GM12878 (cell line): ENCODE data around the gene WWOX. TPM values are rescaled to one million over a fixed set of nuclear protein-coding genes. Genes with fewer than 3 reads are reported as not detected.

ENCODE experiments used
- ATAC-seq: fragments of 200-7000 bp; cut with Tn5 transposase; 3 replicates; pipeline ENCODE4 v1.9.1; 2020; ENCODE audit warnings: mild to moderate bottlenecking, moderate library complexity
- BruUV-seq: library from RNA; stranded (reverse); fragments of 400-500 nt; replicated peaks from 2 replicates; lab custom pipeline; 2021; lab: Mats Ljungman, UMichigan
- CTCF ChIA-PET: fragments of 300-600 bp; sonication (Branson Sonifier 250); formaldehyde crosslinking; extraction: SDS; loops from one replicate; lab custom pipeline; 2021; ENCODE audit warnings: inconsistent platforms; lab: Yijun Ruan, JAX
- POLR2A ChIA-PET: fragments of 350-600 bp; formaldehyde crosslinking; extraction: SDS; loops from one replicate; lab custom pipeline; 2021; ENCODE audit warnings: inconsistent platforms; lab: Charles Lee
- RAD21 ChIA-PET: fragments of 300-600 bp; sonication (Branson Sonifier 250); formaldehyde crosslinking; loops from one replicate; lab custom pipeline; 2023; ENCODE audit warnings: antibody characterized with exemption; ENCODE audit not compliant: unreplicated experiment; lab: Charles Lee
- SMC1A ChIA-PET: fragments of 300-600 bp; sonication (Branson Sonifier 250); formaldehyde crosslinking; loops from one replicate; lab custom pipeline; 2023; ENCODE audit not compliant: unreplicated experiment, uncharacterized antibody; lab: Charles Lee
- DNase-seq: peaks from one replicate; pipeline ENCODE4 v3.0.0-alpha.2; 2011; ENCODE audit warnings: low read depth, low spot score
- FAIRE-seq: peaks from 3 replicates; lab custom pipeline; 2011; peaks lifted over from hg19 to GRCh38; lab: Jason Lieb, UNC
- H2AFZ ChIP-seq: 2 replicates; pipeline ENCODE4 v1.6.0; 2011; ENCODE audit warnings: low read depth, low read length, control low read depth; ENCODE audit not compliant: control insufficient read depth
- H3K27ac ChIP-seq: 2 replicates; pipeline ENCODE4 v1.5.1; 2011; ENCODE audit warnings: control low read depth; ENCODE audit not compliant: control insufficient read depth, insufficient read depth
- H3K27me3 ChIP-seq, 2 experiments: replicated peaks in 1 of 2; 2 replicates each; pipeline versions ENCODE4 v1.6.0 to v1.6.1; 2011; ENCODE audit warnings: low read length in 1 of 2; ENCODE audit not compliant: control insufficient read depth in 2 of 2, insufficient read depth in 2 of 2
- H3K36me3 ChIP-seq, 2 experiments: 2 replicates each; pipeline ENCODE4 v1.5.1; 2011; ENCODE audit warnings: low read length in 1 of 2; ENCODE audit not compliant: control insufficient read depth in 2 of 2, insufficient read depth in 2 of 2
- H3K4me1 ChIP-seq: 2 replicates; pipeline ENCODE4 v1.6.1; 2011; ENCODE audit warnings: mild to moderate bottlenecking, low read length, moderate library complexity, mixed read lengths; ENCODE audit not compliant: control insufficient read depth, insufficient read depth
- H3K4me2 ChIP-seq: 2 replicates; pipeline ENCODE4 v1.6.0; 2011; ENCODE audit warnings: control low read depth; ENCODE audit not compliant: control insufficient read depth, insufficient read depth
- H3K4me3 ChIP-seq: fragments of 200-600 bp; sonication (generic); 2 replicates; pipeline ENCODE4 v1.5.1; 2016
- H3K79me2 ChIP-seq: 2 replicates; pipeline ENCODE4 v1.6.0; 2011; ENCODE audit warnings: low read length; ENCODE audit not compliant: control insufficient read depth, insufficient read depth
- H3K9ac ChIP-seq: 2 replicates; pipeline ENCODE4 v1.8.0; 2011; ENCODE audit warnings: low read length, control low read depth, mixed read lengths; ENCODE audit not compliant: control insufficient read depth, insufficient read depth
- H3K9me3 ChIP-seq: replicated peaks from 3 replicates; pipeline ENCODE4 v1.5.1; 2011; ENCODE audit warnings: mild to moderate bottlenecking, low read length; ENCODE audit not compliant: control insufficient read depth, insufficient read depth
- H4K20me1 ChIP-seq: 2 replicates; pipeline ENCODE4 v1.6.0; 2011; ENCODE audit not compliant: control insufficient read depth, insufficient read depth
- BACH1 ChIP-seq: fragments of 450-650 bp; IDR thresholded peaks from 2 replicates; pipeline ENCODE4 v1.6.1; 2017; ENCODE audit warnings: mild to moderate bottlenecking, borderline replicate concordance
- BMI1 ChIP-seq: fragments of 450-650 bp; IDR thresholded peaks from 2 replicates; pipeline ENCODE4 v1.6.1; 2016; ENCODE audit warnings: mild to moderate bottlenecking, moderate library complexity, borderline replicate concordance
- HCFC1 ChIP-seq: fragments of 150-350 bp; IDR thresholded peaks from 2 replicates; pipeline ENCODE4 v1.6.1; 2014; ENCODE audit warnings: low read length
- JUND ChIP-seq: IDR thresholded peaks from 2 replicates; pipeline ENCODE4 v1.6.1; 2012; ENCODE audit warnings: low read depth, mild to moderate bottlenecking, low read length, improper control_type of control experiment, moderate library complexity
- PAX8 ChIP-seq: fragments of 450-650 bp; IDR thresholded peaks from 2 replicates; pipeline ENCODE4 v1.6.1; 2017; ENCODE audit warnings: mild to moderate bottlenecking, moderate library complexity
- POU2F2 ChIP-seq: IDR thresholded peaks from 3 replicates; pipeline ENCODE4 v1.6.1; 2011; ENCODE audit warnings: low read depth, mild to moderate bottlenecking, low read length, borderline replicate concordance
- TBL1XR1 ChIP-seq: IDR thresholded peaks from 2 replicates; pipeline ENCODE4 v1.6.1; 2012; ENCODE audit warnings: low read depth, low read length, improper control_type of control experiment
- WGBS: methylation state at CpG from one replicate; pipeline ENCODE4 v1.1.6; 2016; ENCODE audit warnings: low lambda C conversion rate; ENCODE audit not compliant: insufficient replicate concordance, insufficient coverage; ENCODE audit errors: missing lambda C conversion rate; 5-methylcytosine and 5-hydroxymethylcytosine counted together
- in situ Hi-C: fragments of 300-500 bp; cut with MboI; formaldehyde crosslinking; loops from 9 replicates; pipeline ENCODE4 v1.14.3; 2018; ENCODE audit warnings: mixed read lengths
- intact Hi-C: fragments of 100-400 bp; cut with micrococcal nuclease; formaldehyde crosslinking; loops from one replicate; pipeline ENCODE4 v1.14.2; 2022; ENCODE audit not compliant: unreplicated experiment
- polyA plus RNA-seq, 11 experiments: library from polyadenylated mRNA; depleted of rRNA in 4 of 11; unstranded in 6 of 11; stranded (reverse) in 5 of 11; fragments of >200 nt; fragmentation: Nextera tagmentation in 4 of 11; fragmentation: Illumina TruSeq in 1 of 11; extraction: Ambion mirVana in 4 of 11; extraction: Trizol in 1 of 11; gene quantifications; 1 replicate in 1 of 11; 2 replicates in 10 of 11; pipeline versions ENCODE4 v1.2.1 to v1.2.3, GENCODE V29; 2011 to 2016; ENCODE audit warnings: inconsistent platforms in 2 of 11, missing spikeins in 2 of 11, low read depth in 1 of 11
- total RNA-seq, 4 experiments: library from RNA; depleted of rRNA in 3 of 4; stranded (reverse); fragments of >200 nt in 3 of 4; fragmentation: Illumina TruSeq in 1 of 4; extraction: Trizol in 1 of 4; gene quantifications; 2 replicates each; pipeline versions ENCODE4 v1.2.1 to v1.2.3, GENCODE V29; 2013 to 2021
- TF ChIP-seq, protein P1 (sequence below): fragments of 450-650 bp; formaldehyde crosslinking; IDR thresholded peaks from 2 replicates; pipeline ENCODE4 v1.4.0; 2022; ENCODE audit warnings: mild to moderate bottlenecking, moderate library complexity

The WWOX gene
- total and polyA plus RNA-seq, 10 of the 15 experiments (the other 5 are each of a cell fraction or from before 2014, with no cell fraction given), result 2.8 to 24.4 (median 17.8) TPM

DNA sequence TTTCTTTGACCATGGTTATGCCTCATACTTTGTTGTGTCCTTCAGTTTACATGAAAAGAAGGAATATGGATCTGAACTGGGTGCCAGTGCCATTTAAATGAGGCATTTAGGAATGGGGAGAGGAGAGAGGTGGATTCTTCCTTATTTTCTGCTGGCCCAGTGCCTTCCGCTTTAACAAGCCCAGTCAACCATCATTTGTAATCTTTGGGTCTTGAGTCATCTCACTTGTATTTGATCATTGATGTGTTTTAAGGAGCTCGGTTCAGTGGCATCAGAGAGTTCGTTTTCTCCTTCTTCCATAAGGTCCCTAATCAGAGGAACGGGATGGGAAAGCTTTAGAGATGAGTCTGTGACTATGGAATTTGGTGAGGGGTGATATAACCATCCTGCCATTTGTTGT, 334.9 kb downstream of the WWOX start:
- CTCF ChIA-PET, result no interaction called here
- peaks cover 0 to 2% of the 10 kb centered on the region in 2 experiments; a peak in 1 of 4 replicates for H3K36me3 ChIP-seq
- H4K20me1 ChIP-seq, result no peaks in the 10 kb centered on the region
- SMC1A ChIA-PET, result no interaction called here
- POLR2A ChIA-PET, result no interaction called here
- no peaks in the 10 kb centered on the region for H3K9me3 ChIP-seq
- DNase-seq, result no peak
- no peak for TF ChIP-seq PAX8
- TF ChIP-seq BMI1, result no peak
- no peak for TF ChIP-seq POU2F2
- TF ChIP-seq, protein P1, sequence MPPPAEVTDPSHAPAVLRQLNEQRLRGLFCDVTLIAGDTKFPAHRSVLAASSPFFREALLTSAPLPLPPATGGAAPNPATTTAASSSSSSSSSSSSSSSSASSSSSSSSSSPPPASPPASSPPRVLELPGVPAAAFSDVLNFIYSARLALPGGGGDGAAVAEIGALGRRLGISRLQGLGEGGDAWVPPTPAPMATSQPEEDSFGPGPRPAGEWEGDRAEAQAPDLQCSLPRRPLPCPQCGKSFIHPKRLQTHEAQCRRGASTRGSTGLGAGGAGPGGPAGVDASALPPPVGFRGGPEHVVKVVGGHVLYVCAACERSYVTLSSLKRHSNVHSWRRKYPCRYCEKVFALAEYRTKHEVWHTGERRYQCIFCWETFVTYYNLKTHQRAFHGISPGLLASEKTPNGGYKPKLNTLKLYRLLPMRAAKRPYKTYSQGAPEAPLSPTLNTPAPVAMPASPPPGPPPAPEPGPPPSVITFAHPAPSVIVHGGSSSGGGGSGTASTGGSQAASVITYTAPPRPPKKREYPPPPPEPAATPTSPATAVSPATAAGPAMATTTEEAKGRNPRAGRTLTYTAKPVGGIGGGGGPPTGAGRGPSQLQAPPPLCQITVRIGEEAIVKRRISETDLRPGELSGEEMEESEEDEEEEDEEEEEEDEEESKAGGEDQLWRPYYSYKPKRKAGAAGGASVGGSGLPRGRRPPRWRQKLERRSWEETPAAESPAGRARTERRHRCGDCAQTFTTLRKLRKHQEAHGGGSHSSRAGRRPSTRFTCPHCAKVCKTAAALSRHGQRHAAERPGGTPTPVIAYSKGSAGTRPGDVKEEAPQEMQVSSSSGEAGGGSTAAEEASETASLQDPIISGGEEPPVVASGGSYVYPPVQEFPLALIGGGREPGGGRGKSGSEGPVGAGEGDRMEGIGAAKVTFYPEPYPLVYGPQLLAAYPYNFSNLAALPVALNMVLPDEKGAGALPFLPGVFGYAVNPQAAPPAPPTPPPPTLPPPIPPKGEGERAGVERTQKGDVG, result no peak
- no peak for TF ChIP-seq JUND
- no peak for TF ChIP-seq HCFC1
- TF ChIP-seq TBL1XR1, result no peak
- no peak for TF ChIP-seq BACH1
- intact Hi-C loops, result no loop called here
- H3K4me3 ChIP-seq, result no peak overlapping the region
- no peak overlapping the region for H3K9ac ChIP-seq
- no peak for ATAC-seq
- no peak overlapping the region for H2AFZ ChIP-seq
- no peaks in the 10 kb centered on the region for H3K4me1 ChIP-seq
- H3K27ac ChIP-seq, result no peak overlapping the region
- H3K4me2 ChIP-seq, result no peak overlapping the region
- no peaks in the 10 kb centered on the region for H3K79me2 ChIP-seq
- in situ Hi-C loops, result no loop called here
- FAIRE-seq, result no peak
- RAD21 ChIA-PET, result no interaction called here
- WGBS, result 41% methylated on average over 4 of the region's 4 CpGs
- BruUV-seq, result no TSS peak
- H3K27me3 ChIP-seq, result no peaks in the 10 kb centered on the region
